Right atrium auricular region (tissue), 2 donors: ENCODE measurements around the gene AZGP1. TPM values are rescaled to one million over a fixed set of nuclear protein-coding genes. Genes with fewer than 3 reads are reported as not detected.

Experiments used
- DNase-seq: peaks from one replicate; pipeline ENCODE4 v3.0.0-alpha.2; 2019; ENCODE audit warnings: low spot score
- H3K27ac ChIP-seq, 2 donors: fragments of 200-600 bp; sonication (generic); 1 replicate in 1 of 2; 2 replicates in 1 of 2; pipeline ENCODE4 v1.5.1; 2016 to 2019
- H3K27me3 ChIP-seq, 2 donors: fragments of 200-600 bp; sonication (generic); one replicate each; pipeline versions ENCODE4 v1.5.1 to v1.6.0; 2017 to 2019
- H3K36me3 ChIP-seq: fragments of 200-600 bp; sonication (generic); one replicate; pipeline ENCODE4 v1.5.1; 2016
- H3K4me1 ChIP-seq, 2 donors: fragments of 200-600 bp; sonication (generic); one replicate each; pipeline versions ENCODE4 v1.5.1 to v1.6.0; 2017 to 2019
- H3K4me3 ChIP-seq, 2 donors: fragments of 200-600 bp; sonication (generic); 1 replicate in 1 of 2; 2 replicates in 1 of 2; pipeline ENCODE4 v1.5.1; 2017 to 2019; ENCODE audit warnings: mild to moderate bottlenecking in 1 of 2, moderate library complexity in 1 of 2
- H3K9me3 ChIP-seq, 2 donors: fragments of 200-600 bp; sonication (generic); one replicate each; pipeline ENCODE4 v1.5.1; 2019
- CTCF ChIP-seq, 2 donors: fragments of 200-600 bp; sonication (generic); IDR thresholded peaks; one replicate each; pipeline ENCODE4 v1.5.1; 2019; ENCODE audit warnings: antibody characterized with exemption in 2 of 2
- total RNA-seq, 2 donors: library from RNA; depleted of rRNA; stranded (reverse); fragments of >200 nt; gene quantifications; one replicate each; pipeline ENCODE4 v1.1.0, GENCODE V29; 2016

Gene AZGP1
- total RNA-seq, 2 donors from 2014 or later = 11.3 to 46.5 TPM

- Histone ChIP-seq H3K27ac (no peak overlapping the region), H3K4me3 (no peak overlapping the region)
Observed at GRCh38 chr7:100019908-100020307, 44.1 kb upstream of the AZGP1 start.

GRCh38 chr7:100017875-100018274 is 42.0 kb upstream of the AZGP1 start:
- no peak overlapping the region for H3K27ac ChIP-seq
- TF ChIP-seq CTCF (IDR thresholded peaks at IDR 0.05) = no peak
- no peaks in the 10 kb centered on the region for H3K9me3 ChIP-seq

More at GRCh38 chr7:100019908-100020307, 44.1 kb upstream of the AZGP1 start:
- peaks cover 22% of the 10 kb centered on the region for H3K36me3 ChIP-seq
- no peak for TF ChIP-seq CTCF (IDR thresholded peaks at IDR 0.05)
- H3K9me3 ChIP-seq = no peaks in the 10 kb centered on the region
- peaks cover 0 to 34% of the 10 kb centered on the region in 2 donors for H3K4me1 ChIP-seq
- no peak for DNase-seq
- no peaks in the 10 kb centered on the region for H3K27me3 ChIP-seq

GRCh38 chr7:100017300-100017699 is 41.5 kb upstream of the AZGP1 start:
- peaks cover 0 to 34% of the 10 kb centered on the region in 2 donors for H3K4me1 ChIP-seq
- peaks cover 3% of the 10 kb centered on the region for H3K36me3 ChIP-seq

More at GRCh38 chr7:100017875-100018274, 42.0 kb upstream of the AZGP1 start:
- Histone ChIP-seq H3K4me3 (no peak overlapping the region), H3K36me3 (peaks cover 3% of the 10 kb centered on the region), H3K4me1 (peaks cover 0 to 34% of the 10 kb centered on the region in 2 donors), H3K27me3 (no peaks in the 10 kb centered on the region)
- DNase-seq = no peak

GRCh38 chr7:100016215-100016901 is 40.5 kb upstream of the AZGP1 start:
- Histone ChIP-seq H3K36me3 (peaks cover 3% of the 10 kb centered on the region), H3K4me1 (peaks cover 0 to 34% of the 10 kb centered on the region in 2 donors)

More at GRCh38 chr7:100017300-100017699, 41.5 kb upstream of the AZGP1 start:
- H3K27me3 ChIP-seq = no peaks in the 10 kb centered on the region
- no peaks in the 10 kb centered on the region for H3K9me3 ChIP-seq
- no peak for TF ChIP-seq CTCF (IDR thresholded peaks at IDR 0.05)
- no peak overlapping the region for H3K4me3 ChIP-seq
- no peak overlapping the region for H3K27ac ChIP-seq
- no peak for DNase-seq

GRCh38 chr7:100015232-100016214 is 39.7 kb upstream of the AZGP1 start, which contains the start of gene ZKSCAN1:
ZKSCAN1 (plus strand) TSS chr7:100015596; CDS start chr7:100023507, 7,911 bp downstream.
- H3K27me3 ChIP-seq = no peaks in the 10 kb centered on the region
- no peaks in the 10 kb centered on the region for H3K9me3 ChIP-seq
- no peak for TF ChIP-seq CTCF (IDR thresholded peaks at IDR 0.05)
- H3K36me3 ChIP-seq = peaks cover 3% of the 10 kb centered on the region
- H3K4me1 ChIP-seq = peaks cover 0 to 34% of the 10 kb centered on the region in 2 donors
- peak; percentile 92 for DNase-seq
- peak within 1 kb of the TSS; percentile 98 to 99 for H3K27ac ChIP-seq
- peak within 1 kb of the TSS; percentile 96 to 100 for H3K4me3 ChIP-seq

More at GRCh38 chr7:100016215-100016901, 40.5 kb upstream of the AZGP1 start:
- no peak for TF ChIP-seq CTCF (IDR thresholded peaks at IDR 0.05)
- DNase-seq = no peak
- no peaks in the 10 kb centered on the region for H3K27me3 ChIP-seq
- H3K27ac ChIP-seq = peak overlapping the region; percentile 98 to 99
- H3K9me3 ChIP-seq = no peaks in the 10 kb centered on the region
- H3K4me3 ChIP-seq = peak overlapping the region; percentile 96 to 100
